Measurements from ENCODE around the gene LSAMP. TPM values are rescaled to one million over a fixed set of nuclear protein-coding genes. Genes with fewer than 3 reads are reported as not detected.

LSAMP gene
- total RNA-seq, 2 donors from 2014 or later, result 1.1 to 5.9 TPM

DNA sequence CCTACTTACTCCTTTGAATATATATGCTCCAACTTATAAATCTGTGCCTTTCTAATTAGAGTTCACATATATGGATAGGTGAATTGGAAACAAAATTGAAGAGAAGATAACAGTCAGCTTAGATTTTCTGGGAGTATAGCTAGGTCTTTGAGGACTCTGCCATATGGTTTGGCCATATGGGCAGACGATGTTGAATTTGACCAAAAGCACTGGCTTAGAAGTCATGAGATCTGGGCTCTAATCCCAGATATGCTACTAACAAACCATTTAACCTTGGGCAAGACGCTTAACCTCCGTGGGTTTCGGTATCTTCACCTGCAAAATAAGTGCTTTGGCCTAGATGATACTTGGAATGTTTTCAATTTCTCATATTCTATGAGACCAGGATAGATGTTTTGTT lies 154.1 kb downstream of the LSAMP start:
- TF ChIP-seq, protein P1, sequence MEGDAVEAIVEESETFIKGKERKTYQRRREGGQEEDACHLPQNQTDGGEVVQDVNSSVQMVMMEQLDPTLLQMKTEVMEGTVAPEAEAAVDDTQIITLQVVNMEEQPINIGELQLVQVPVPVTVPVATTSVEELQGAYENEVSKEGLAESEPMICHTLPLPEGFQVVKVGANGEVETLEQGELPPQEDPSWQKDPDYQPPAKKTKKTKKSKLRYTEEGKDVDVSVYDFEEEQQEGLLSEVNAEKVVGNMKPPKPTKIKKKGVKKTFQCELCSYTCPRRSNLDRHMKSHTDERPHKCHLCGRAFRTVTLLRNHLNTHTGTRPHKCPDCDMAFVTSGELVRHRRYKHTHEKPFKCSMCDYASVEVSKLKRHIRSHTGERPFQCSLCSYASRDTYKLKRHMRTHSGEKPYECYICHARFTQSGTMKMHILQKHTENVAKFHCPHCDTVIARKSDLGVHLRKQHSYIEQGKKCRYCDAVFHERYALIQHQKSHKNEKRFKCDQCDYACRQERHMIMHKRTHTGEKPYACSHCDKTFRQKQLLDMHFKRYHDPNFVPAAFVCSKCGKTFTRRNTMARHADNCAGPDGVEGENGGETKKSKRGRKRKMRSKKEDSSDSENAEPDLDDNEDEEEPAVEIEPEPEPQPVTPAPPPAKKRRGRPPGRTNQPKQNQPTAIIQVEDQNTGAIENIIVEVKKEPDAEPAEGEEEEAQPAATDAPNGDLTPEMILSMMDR (IDR thresholded peaks at IDR 0.05), result no peak
- Histone ChIP-seq H3K9ac (ENCODE audit: low read depth in 2 of 2, low read length in 2 of 2) (no peak overlapping the region), H3K4me1 (no peaks in the 10 kb centered on the region), H3K27me3 (no peaks in the 10 kb centered on the region), H3K9me3 (no peaks in the 10 kb centered on the region), H3K4me3 (no peak overlapping the region), H3K36me3 (no peaks in the 10 kb centered on the region), H3K27ac (no peak overlapping the region)
- no peak for DNase-seq
- intact Hi-C loops (cut with DNase I), result no loop called here

DNA sequence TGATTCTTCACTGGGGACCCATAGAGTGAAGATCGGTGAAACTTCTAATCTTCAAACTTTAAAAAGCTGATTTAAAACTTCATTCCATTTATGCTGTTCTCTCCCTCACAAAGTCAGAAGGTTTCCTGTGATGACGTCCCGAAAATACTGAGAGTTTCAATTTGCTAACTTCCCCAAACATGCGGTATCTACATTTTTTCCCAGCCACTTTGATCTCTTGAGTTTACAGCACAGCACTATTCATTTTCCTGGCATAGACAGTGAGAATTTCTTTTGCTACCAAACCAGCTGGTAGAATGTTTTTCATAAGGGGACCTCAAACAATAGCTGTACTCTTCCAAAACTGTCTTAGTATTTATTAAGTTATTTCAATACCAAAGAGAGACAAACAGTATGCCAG lies 156.8 kb downstream of the LSAMP start:
- Histone ChIP-seq H3K27ac (no peak overlapping the region), H3K9me3 (no peaks in the 10 kb centered on the region), H3K4me3 (no peak overlapping the region), H3K27me3 (no peaks in the 10 kb centered on the region), H3K36me3 (no peaks in the 10 kb centered on the region), H3K9ac (ENCODE audit: low read depth in 2 of 2, low read length in 2 of 2) (no peak overlapping the region), H3K4me1 (no peaks in the 10 kb centered on the region)
- TF ChIP-seq, protein P1 (IDR thresholded peaks at IDR 0.05), result no peak
- no peak for DNase-seq
- intact Hi-C loops (cut with DNase I), result no loop called here

DNA sequence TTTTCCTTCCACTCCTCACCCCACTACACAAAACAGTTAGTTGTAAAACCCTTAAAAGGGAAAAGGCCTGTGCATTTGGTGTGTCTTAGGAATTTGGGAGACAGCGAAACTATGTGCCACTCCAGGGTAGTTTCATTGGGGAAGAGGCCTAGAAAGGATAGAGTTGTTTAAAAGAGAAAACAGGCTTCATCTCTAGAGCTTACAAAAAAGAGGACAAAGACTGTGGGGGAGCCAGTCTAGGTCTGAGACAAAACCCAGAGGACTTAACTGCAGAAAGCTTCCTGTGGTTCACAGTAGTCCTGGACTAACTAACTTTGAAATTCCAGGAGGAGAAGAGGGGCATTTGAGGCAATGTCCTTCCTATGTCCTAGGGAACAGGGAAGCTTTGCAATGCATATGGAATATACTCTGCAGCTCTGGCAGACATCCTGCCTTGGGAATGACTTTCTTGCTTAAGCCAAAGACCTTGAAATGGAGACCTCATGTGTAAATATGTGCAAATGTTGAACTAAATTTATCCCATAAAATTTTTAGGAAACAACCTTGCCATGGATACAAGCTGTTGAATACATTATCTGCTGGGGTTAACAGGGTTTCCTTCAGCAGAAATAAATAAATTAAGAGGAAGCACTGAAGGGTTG lies 159.4 kb downstream of the LSAMP start:
- Histone ChIP-seq H3K9ac (ENCODE audit: low read depth in 2 of 2, low read length in 2 of 2) (no peak overlapping the region), H3K4me1 (no peaks in the 10 kb centered on the region), H3K27me3 (no peaks in the 10 kb centered on the region), H3K4me3 (no peak overlapping the region), H3K9me3 (no peaks in the 10 kb centered on the region), H3K27ac (no peak overlapping the region), H3K36me3 (no peaks in the 10 kb centered on the region)
- TF ChIP-seq, protein P1 (IDR thresholded peaks at IDR 0.05), result no peak
- intact Hi-C loops (cut with DNase I), result no loop called here
- DNase-seq, result no peak

DNA sequence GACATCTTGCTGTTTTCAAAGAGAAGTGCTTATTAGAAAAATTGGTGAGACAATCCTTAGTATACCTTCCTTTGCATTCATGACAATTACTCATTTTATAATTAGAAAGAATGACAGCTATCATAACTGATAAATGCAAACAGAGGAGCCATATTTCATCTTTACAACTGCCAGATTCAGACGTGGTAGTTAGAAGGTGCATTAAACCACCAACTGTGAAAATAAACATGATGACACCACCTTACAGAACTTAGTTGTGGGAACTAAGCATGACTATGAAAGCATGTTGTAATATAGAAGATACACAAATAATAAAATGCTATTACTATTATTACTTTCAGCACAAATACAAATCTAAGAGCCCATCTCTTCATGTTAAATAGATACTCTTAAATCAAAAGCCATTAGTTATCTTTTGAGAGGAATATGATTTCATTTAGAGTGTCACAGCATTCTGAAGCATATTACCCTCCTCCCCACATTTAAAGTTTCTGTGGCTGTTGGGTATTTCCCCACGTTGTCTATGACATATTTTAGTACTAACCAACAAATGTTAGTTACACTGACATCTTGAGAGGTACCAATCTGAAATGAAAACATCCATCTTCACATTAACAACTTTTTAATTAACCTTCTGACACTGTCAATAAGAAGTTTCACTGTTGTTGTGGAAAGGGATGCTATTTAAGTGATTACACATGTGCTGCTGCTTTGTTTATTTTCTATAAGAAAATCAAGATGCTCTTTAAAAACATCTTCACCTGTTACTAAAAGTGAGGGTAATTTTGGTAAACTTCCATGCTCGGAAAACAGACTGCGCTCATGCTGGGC lies 163.8 kb downstream of the LSAMP start:
- H3K4me1 ChIP-seq, result no peaks in the 10 kb centered on the region
- no peaks in the 10 kb centered on the region for H3K36me3 ChIP-seq
- DNase-seq, result no peak
- no peaks in the 10 kb centered on the region for H3K9me3 ChIP-seq
- H3K27ac ChIP-seq, result no peak overlapping the region
- TF ChIP-seq, protein P1 (IDR thresholded peaks at IDR 0.05), result no peak
- intact Hi-C loops (cut with DNase I), result no loop called here
- H3K4me3 ChIP-seq, result no peak overlapping the region
- no peaks in the 10 kb centered on the region for H3K27me3 ChIP-seq
- no peak overlapping the region for H3K9ac ChIP-seq (ENCODE audit: low read depth in 2 of 2, low read length in 2 of 2)

DNA sequence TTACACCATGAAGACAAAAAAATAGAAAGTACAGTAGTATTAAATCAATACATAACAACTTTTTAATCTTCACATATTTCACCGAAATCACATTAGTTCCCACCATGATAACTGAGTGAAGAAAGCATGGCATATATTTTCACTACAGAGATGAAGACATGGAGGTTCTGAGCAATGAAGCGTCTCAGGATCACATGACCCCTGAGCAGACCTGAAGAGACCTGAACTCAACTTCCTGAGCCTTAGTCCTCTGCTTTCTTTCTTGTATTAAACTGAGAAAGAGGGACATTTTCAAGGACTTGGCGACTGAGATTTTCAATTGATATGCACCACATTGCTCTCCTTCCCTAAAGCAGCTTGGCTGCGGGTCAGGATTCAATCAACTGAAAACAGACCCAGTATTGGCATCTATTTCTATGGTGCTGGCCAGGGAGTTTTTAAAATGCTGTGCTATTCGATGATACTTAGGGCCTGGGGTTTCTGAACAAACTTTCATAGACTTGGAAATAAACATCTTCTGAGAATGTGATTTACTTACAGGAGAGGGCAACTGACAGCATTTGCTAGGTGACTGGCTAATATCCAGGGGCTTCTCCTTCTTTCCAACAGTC lies 165.1 kb downstream of the LSAMP start:
- Histone ChIP-seq H3K27ac (no peak overlapping the region), H3K9ac (ENCODE audit: low read depth in 2 of 2, low read length in 2 of 2) (no peak overlapping the region), H3K36me3 (no peaks in the 10 kb centered on the region), H3K4me3 (no peak overlapping the region), H3K4me1 (no peaks in the 10 kb centered on the region), H3K9me3 (no peaks in the 10 kb centered on the region), H3K27me3 (no peaks in the 10 kb centered on the region)
- intact Hi-C loops (cut with DNase I), result no loop called here
- TF ChIP-seq, protein P1 (IDR thresholded peaks at IDR 0.05), result no peak
- no peak for DNase-seq

Data from colonic mucosa (tissue), 4 donors.